Measurements from ENCODE around the gene BBIP1. TPM values are rescaled to one million over a fixed set of nuclear protein-coding genes. Genes with fewer than 3 reads are reported as not detected.
A peak's percentile ranks its signal among the peaks of the same experiment; 100 is the strongest.

BBIP1 gene
- total and polyA plus RNA-seq, 2 donors (not counting 3 experiments of a cell fraction or from before 2014, with no cell fraction given), result 9.9 to 32.8 TPM

GRCh38 chr10:110944792-110945396 lies 25.9 kb upstream of the BBIP1 start:
- no TSS peak for BruUV-seq (replicated peaks)
- H3K4me1 ChIP-seq (ENCODE audit: control insufficient read depth, extremely low read depth, insufficient read depth, low read length), result no peaks in the 10 kb centered on the region
- TF ChIP-seq POLR2AphosphoS5 (IDR thresholded peaks at IDR 0.05; ENCODE audit: insufficient read depth, low read depth, low read length), result no peak
- TF ChIP-seq CTCF (IDR thresholded peaks at IDR 0.05; ENCODE audit: extremely low read depth in 1 of 2, insufficient read depth in 1 of 2, low read depth in 1 of 2, low read length in 2 of 2), result no peak
- no peak for TF ChIP-seq GATA2 (IDR thresholded peaks at IDR 0.05; ENCODE audit: insufficient read depth, insufficient read length, low read depth, low read length)
- TF ChIP-seq POLR2A (IDR thresholded peaks at IDR 0.05; ENCODE audit: low read depth, low read length), result no peak
- TF ChIP-seq MAX (IDR thresholded peaks at IDR 0.05; ENCODE audit: insufficient read depth, insufficient read length), result no peak
- peak; percentile 16 for DNase-seq (ENCODE audit: low read depth, low spot score)
- H4K20me1 ChIP-seq (replicated peaks; ENCODE audit: control insufficient read depth, extremely low read depth, insufficient read depth, low read length), result peaks cover 9% of the 10 kb centered on the region
- POLR2A ChIA-PET, result no interaction called here
- H3K27me3 ChIP-seq (ENCODE audit: control insufficient read depth in 2 of 2, insufficient read depth in 2 of 2, low read length in 2 of 2), result no peaks in the 10 kb centered on the region
- H3K36me3 ChIP-seq (ENCODE audit: control insufficient read depth in 2 of 2, extremely low read depth in 1 of 2, insufficient read depth in 2 of 2, low read length in 2 of 2), result no peaks in the 10 kb centered on the region
- no peak for FAIRE-seq
- H3K4me3 ChIP-seq (replicated peaks in 1 of 3; ENCODE audit: insufficient read depth in 1 of 3, low read depth in 1 of 3, low read length in 3 of 3), result no peak overlapping the region
- H3K79me2 ChIP-seq (ENCODE audit: control insufficient read depth, insufficient read depth, low read length), result peaks cover 62% of the 10 kb centered on the region
- no peak overlapping the region for H3K27ac ChIP-seq (ENCODE audit: insufficient read depth, low read depth, low read length)
- no peaks in the 10 kb centered on the region for H3K9me3 ChIP-seq (replicated peaks; ENCODE audit: control insufficient read depth, insufficient read depth, low read length)
- dilution Hi-C loops (cut with MboI; ENCODE audit: extremely low pct_ligation_motif_present, low sequenced_read_pairs), result no loop called here
- intact Hi-C loops (cut with micrococcal nuclease), result no loop called here
- no peak overlapping the region for H3K4me2 ChIP-seq (ENCODE audit: insufficient read depth, low read length)
- H2AFZ ChIP-seq (ENCODE audit: low read depth, low read length), result no peak overlapping the region
- no peaks in the 10 kb centered on the region for H3K9me1 ChIP-seq (replicated peaks; ENCODE audit: control insufficient read depth, extremely low read depth, insufficient read depth, low read length)
- CTCF ChIA-PET, result interaction anchor here (1.1 to 2.3 kb wide), 3 partner anchors 9 to 26 kb away, joined by 3 to 5 read pairs (median 4); no protein-coding TSS in a partner anchor
- H3K9ac ChIP-seq (replicated peaks; ENCODE audit: extremely low read depth, insufficient read depth, low read length), result no peak overlapping the region

Data from endothelial cell of umbilical vein (primary cell).